Bronchial epithelial cell (primary cell): Measurements from ENCODE around the gene FKBP6. TPM values are rescaled to one million over a fixed set of nuclear protein-coding genes. Genes with fewer than 3 reads are reported as not detected.
A peak's percentile ranks its signal among the peaks of the same experiment; 100 is the strongest.

Experiments
- DNase-seq: peaks from one replicate; pipeline ENCODE4 v3.0.0-alpha.2; 2010; ENCODE audit warnings: low read depth
- FAIRE-seq: peaks from 2 replicates; lab custom pipeline; 2011; peaks lifted over from hg19 to GRCh38; lab: Jason Lieb, UNC
- H3K27me3 ChIP-seq: 2 replicates; pipeline ENCODE4 v1.5.1; 2011; ENCODE audit warnings: low read length; ENCODE audit not compliant: control insufficient read depth, insufficient read depth
- H3K36me3 ChIP-seq: 2 replicates; pipeline ENCODE4 v1.5.1; 2011; ENCODE audit warnings: low read length; ENCODE audit not compliant: control insufficient read depth, insufficient read depth
- H3K4me3 ChIP-seq: 2 replicates; pipeline ENCODE4 v1.5.1; 2011; ENCODE audit warnings: mild to moderate bottlenecking, low read depth, low read length, control low read depth
- total RNA-seq: library from RNA; depleted of rRNA; stranded (reverse); fragments of >200 nt; gene quantifications from 2 replicates; pipeline ENCODE4 v1.2.1, GENCODE V29; 2014
- TF ChIP-seq, protein P1 (sequence below): IDR thresholded peaks from 2 replicates; pipeline ENCODE4 v1.5.1; 2011; ENCODE audit warnings: mild to moderate bottlenecking, moderate library complexity, low read length, control low read depth, inconsistent platforms; ENCODE audit not compliant: insufficient read depth, severe bottlenecking

The FKBP6 gene
- total RNA-seq, 1 donor from 2014 or later = not detected

GRCh38 chr7:73328696-73329095 is 735 bp downstream of the FKBP6 start:
- H3K36me3 ChIP-seq = no peaks in the 10 kb centered on the region
- H3K4me3 ChIP-seq = no peak overlapping the region
- FAIRE-seq = no peak
- H3K27me3 ChIP-seq = no peaks in the 10 kb centered on the region
- TF ChIP-seq, protein P1, sequence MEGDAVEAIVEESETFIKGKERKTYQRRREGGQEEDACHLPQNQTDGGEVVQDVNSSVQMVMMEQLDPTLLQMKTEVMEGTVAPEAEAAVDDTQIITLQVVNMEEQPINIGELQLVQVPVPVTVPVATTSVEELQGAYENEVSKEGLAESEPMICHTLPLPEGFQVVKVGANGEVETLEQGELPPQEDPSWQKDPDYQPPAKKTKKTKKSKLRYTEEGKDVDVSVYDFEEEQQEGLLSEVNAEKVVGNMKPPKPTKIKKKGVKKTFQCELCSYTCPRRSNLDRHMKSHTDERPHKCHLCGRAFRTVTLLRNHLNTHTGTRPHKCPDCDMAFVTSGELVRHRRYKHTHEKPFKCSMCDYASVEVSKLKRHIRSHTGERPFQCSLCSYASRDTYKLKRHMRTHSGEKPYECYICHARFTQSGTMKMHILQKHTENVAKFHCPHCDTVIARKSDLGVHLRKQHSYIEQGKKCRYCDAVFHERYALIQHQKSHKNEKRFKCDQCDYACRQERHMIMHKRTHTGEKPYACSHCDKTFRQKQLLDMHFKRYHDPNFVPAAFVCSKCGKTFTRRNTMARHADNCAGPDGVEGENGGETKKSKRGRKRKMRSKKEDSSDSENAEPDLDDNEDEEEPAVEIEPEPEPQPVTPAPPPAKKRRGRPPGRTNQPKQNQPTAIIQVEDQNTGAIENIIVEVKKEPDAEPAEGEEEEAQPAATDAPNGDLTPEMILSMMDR = no peak
- DNase-seq = no peak

GRCh38 chr7:73329861-73330581 is 2.1 kb downstream of the FKBP6 start:
- DNase-seq = peak; percentile 14
- no peak for FAIRE-seq
- Histone ChIP-seq H3K4me3 (no peak overlapping the region), H3K36me3 (no peaks in the 10 kb centered on the region), H3K27me3 (no peaks in the 10 kb centered on the region)
- TF ChIP-seq, protein P1 = no peak

DNA sequence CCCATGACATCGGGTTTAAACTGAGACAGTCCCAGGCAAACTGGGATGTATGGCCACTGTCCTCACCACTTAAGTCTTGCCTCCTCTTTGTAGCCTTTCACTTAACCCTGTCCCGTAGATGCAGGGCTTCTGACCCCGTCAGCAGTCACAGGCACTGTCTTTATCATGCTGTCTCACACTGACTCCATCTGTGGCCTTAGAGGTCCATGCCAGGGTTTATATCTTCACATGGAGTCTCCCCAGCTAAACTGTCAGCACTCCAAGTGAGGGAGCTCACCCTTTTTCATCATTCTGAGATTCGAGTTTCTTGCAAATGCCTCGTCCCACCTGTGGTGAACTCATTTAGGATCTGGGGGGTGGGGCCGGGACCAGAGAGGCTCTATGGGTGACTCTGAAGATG is 2.8 kb downstream of the FKBP6 start:
- DNase-seq (no peak), FAIRE-seq (no peak)
- peaks cover 2% of the 10 kb centered on the region for H3K27me3 ChIP-seq
- no peak overlapping the region for H3K4me3 ChIP-seq
- no peaks in the 10 kb centered on the region for H3K36me3 ChIP-seq
- TF ChIP-seq, protein P1 = no peak

DNA sequence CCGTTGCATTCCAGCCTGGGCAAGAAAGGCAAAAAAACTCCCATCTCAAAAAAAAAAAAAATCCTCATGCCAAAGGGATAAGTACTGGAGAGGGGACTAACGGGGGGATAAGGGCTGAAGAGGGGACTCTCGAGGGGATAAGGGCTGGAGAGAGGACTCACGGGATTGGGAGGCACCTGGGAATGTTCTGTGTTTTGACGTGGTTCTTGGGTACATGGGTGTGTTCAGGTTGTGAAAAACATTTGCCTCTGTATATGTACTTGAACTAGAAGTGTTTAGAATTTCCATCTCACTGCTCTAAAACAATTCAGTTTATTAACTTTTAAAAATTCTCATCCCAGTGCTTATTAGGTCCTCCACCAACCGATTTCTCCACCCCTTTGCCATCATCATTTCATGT is 4.5 kb downstream of the FKBP6 start:
- FAIRE-seq = no peak
- TF ChIP-seq, protein P1 = no peak
- H3K36me3 ChIP-seq = no peaks in the 10 kb centered on the region
- peaks cover 2% of the 10 kb centered on the region for H3K27me3 ChIP-seq
- DNase-seq = no peak
- H3K4me3 ChIP-seq = no peak overlapping the region

- DNase-seq (no peak), FAIRE-seq (no peak)
- TF ChIP-seq, protein P1 = no peak
- no peaks in the 10 kb centered on the region for H3K36me3 ChIP-seq
- H3K27me3 ChIP-seq = peaks cover 4% of the 10 kb centered on the region
- H3K4me3 ChIP-seq = no peak overlapping the region
These were observed 10.4 kb downstream of the FKBP6 start for GRCh38 chr7:73338321-73338720.

DNA sequence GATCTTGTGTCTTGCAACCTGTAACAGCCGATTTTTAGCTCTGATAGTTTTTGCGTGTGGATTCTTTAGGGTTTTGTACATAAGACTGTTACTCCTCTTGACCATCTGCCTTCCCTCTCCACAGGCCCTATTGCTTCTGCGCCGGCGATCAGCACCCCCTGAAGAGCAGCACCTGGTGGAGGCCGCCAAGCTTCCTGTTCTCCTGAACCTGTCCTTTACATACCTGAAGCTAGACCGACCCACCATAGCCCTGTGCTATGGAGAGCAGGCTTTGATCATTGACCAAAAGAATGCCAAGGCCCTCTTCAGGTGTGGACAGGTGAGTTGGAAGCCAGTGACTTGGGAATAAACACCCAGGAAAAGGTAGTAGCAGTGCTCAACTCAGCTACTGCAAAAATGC is 12.6 kb downstream of the FKBP6 start:
- Histone ChIP-seq H3K4me3 (no peak overlapping the region), H3K36me3 (no peaks in the 10 kb centered on the region), H3K27me3 (peaks cover 2% of the 10 kb centered on the region)
- FAIRE-seq = no peak
- TF ChIP-seq, protein P1 = no peak
- DNase-seq = no peak
